Measurements from ENCODE around the gene MACROD2. TPM values are rescaled to one million over a fixed set of nuclear protein-coding genes. Genes with fewer than 3 reads are reported as not detected.

The MACROD2 gene
- polyA plus RNA-seq, 1 donor from 2014 or later = 23.2 TPM

DNA sequence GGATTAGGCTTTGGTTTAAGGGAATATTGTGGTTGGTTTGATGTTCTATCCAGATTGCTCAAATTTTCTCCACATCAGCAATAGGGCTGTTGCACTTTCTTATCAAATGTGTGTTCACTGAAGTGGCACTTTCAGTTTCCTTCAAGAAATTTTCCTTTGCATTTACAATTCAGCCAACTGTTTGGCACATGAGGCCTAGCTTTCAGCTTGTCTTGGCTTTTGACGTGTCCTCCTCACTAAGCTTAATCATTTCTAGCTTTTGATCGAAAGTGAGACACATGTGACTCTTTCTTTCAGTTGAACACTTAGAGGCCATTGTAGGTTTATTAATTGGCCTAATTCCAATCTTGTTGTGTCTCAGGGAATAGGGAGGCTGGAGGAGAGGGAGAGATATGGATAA is 237.3 kb downstream of the MACROD2 start:
- Histone ChIP-seq H3K9ac (ENCODE audit: low read length) (no peak overlapping the region), H3K27ac (ENCODE audit: low read length) (no peak overlapping the region), H3K4me3 (ENCODE audit: low read length) (no peak overlapping the region), H3K9me3 (ENCODE audit: low read length) (no peaks in the 10 kb centered on the region), H3K4me2 (ENCODE audit: low read length) (no peak overlapping the region), H4K20me1 (ENCODE audit: insufficient read depth) (no peaks in the 10 kb centered on the region), H3F3A (ENCODE audit: insufficient read depth, low read length, poor library complexity, severe bottlenecking) (no peaks in the 10 kb centered on the region), H3K79me2 (replicated peaks; ENCODE audit: insufficient read depth, low read length) (no peaks in the 10 kb centered on the region), H3K36me3 (ENCODE audit: insufficient read depth, low read length) (no peaks in the 10 kb centered on the region), H3K27me3 (ENCODE audit: insufficient read depth, low read depth, low read length) (no peaks in the 10 kb centered on the region), H3K9me2 (ENCODE audit: insufficient read depth, low read length) (no peaks in the 10 kb centered on the region), H2AFZ (ENCODE audit: low read depth, low read length) (no peak overlapping the region)
- TF ChIP-seq RAD21 (conservative IDR thresholded peaks at IDR 0.05) = no peak
- TF ChIP-seq CTCF (IDR thresholded peaks at IDR 0.05; ENCODE audit: poor library complexity, severe bottlenecking) = no peak
- TF ChIP-seq, protein P1, sequence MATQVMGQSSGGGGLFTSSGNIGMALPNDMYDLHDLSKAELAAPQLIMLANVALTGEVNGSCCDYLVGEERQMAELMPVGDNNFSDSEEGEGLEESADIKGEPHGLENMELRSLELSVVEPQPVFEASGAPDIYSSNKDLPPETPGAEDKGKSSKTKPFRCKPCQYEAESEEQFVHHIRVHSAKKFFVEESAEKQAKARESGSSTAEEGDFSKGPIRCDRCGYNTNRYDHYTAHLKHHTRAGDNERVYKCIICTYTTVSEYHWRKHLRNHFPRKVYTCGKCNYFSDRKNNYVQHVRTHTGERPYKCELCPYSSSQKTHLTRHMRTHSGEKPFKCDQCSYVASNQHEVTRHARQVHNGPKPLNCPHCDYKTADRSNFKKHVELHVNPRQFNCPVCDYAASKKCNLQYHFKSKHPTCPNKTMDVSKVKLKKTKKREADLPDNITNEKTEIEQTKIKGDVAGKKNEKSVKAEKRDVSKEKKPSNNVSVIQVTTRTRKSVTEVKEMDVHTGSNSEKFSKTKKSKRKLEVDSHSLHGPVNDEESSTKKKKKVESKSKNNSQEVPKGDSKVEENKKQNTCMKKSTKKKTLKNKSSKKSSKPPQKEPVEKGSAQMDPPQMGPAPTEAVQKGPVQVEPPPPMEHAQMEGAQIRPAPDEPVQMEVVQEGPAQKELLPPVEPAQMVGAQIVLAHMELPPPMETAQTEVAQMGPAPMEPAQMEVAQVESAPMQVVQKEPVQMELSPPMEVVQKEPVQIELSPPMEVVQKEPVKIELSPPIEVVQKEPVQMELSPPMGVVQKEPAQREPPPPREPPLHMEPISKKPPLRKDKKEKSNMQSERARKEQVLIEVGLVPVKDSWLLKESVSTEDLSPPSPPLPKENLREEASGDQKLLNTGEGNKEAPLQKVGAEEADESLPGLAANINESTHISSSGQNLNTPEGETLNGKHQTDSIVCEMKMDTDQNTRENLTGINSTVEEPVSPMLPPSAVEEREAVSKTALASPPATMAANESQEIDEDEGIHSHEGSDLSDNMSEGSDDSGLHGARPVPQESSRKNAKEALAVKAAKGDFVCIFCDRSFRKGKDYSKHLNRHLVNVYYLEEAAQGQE (IDR thresholded peaks at IDR 0.05; ENCODE audit: borderline replicate concordance) = no peak
- no peak for TF ChIP-seq MXI1 (conservative IDR thresholded peaks at IDR 0.05; ENCODE audit: poor library complexity, severe bottlenecking)
- no peak for TF ChIP-seq SMC3 (conservative IDR thresholded peaks at IDR 0.05; ENCODE audit: poor library complexity)
- TF ChIP-seq EP300 (conservative IDR thresholded peaks at IDR 0.05; ENCODE audit: poor library complexity, severe bottlenecking) = no peak
- no peak for TF ChIP-seq TAF1 (IDR thresholded peaks at IDR 0.05; ENCODE audit: low read depth)
- TF ChIP-seq EZH2 (IDR thresholded peaks at IDR 0.05; ENCODE audit: borderline replicate concordance, insufficient read depth, low read length, poor library complexity, severe bottlenecking) = no peak
- TF ChIP-seq POLR2AphosphoS5 (IDR thresholded peaks at IDR 0.05) = no peak

- Histone ChIP-seq H2AFZ (ENCODE audit: low read depth, low read length) (no peak overlapping the region), H3K9me3 (ENCODE audit: low read length) (no peaks in the 10 kb centered on the region), H4K20me1 (ENCODE audit: insufficient read depth) (no peaks in the 10 kb centered on the region), H3K9ac (ENCODE audit: low read length) (no peak overlapping the region), H3K36me3 (ENCODE audit: insufficient read depth, low read length) (no peaks in the 10 kb centered on the region), H3K9me2 (ENCODE audit: insufficient read depth, low read length) (no peaks in the 10 kb centered on the region), H3K4me3 (ENCODE audit: low read length) (no peak overlapping the region), H3K27ac (ENCODE audit: low read length) (no peak overlapping the region), H3K27me3 (ENCODE audit: insufficient read depth, low read depth, low read length) (no peaks in the 10 kb centered on the region), H3F3A (ENCODE audit: insufficient read depth, low read length, poor library complexity, severe bottlenecking) (no peaks in the 10 kb centered on the region), H3K79me2 (replicated peaks; ENCODE audit: insufficient read depth, low read length) (no peaks in the 10 kb centered on the region), H3K4me2 (ENCODE audit: low read length) (no peak overlapping the region)
- no peak for TF ChIP-seq EZH2 (IDR thresholded peaks at IDR 0.05; ENCODE audit: borderline replicate concordance, insufficient read depth, low read length, poor library complexity, severe bottlenecking)
- TF ChIP-seq SMC3 (conservative IDR thresholded peaks at IDR 0.05; ENCODE audit: poor library complexity) = no peak
- no peak for TF ChIP-seq MXI1 (conservative IDR thresholded peaks at IDR 0.05; ENCODE audit: poor library complexity, severe bottlenecking)
Observed at GRCh38 chr20:14234666-14235295, 239.5 kb downstream of the MACROD2 start.
